Measurements from ENCODE around the gene TMEM95.

TMEM95 gene, protein sequence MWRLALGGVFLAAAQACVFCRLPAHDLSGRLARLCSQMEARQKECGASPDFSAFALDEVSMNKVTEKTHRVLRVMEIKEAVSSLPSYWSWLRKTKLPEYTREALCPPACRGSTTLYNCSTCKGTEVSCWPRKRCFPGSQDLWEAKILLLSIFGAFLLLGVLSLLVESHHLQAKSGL

DNA sequence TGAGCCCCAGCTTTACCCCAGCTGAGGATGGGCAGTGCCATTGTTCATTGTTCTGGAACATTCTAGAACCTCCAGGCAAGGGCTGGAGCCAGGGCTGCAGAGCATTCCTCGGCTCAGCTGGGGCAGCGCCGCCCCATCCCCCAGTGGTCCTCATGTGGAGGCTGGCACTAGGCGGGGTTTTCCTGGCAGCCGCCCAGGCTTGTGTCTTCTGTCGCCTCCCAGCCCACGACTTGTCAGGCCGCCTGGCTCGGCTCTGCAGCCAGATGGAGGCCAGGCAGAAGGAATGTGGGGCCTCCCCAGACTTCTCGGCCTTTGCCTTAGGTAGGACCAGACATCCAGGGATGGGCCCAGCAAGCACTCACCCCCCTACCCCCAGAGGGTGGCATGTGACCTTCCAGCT lies at the start of gene TMEM95:
TMEM95 (plus strand) TSS at position 104 of the 400 bp plus-strand sequence; CDS start at position 153, 49 bp downstream.
- peak within 1 kb of the TSS; percentile 86 for H3K4me3 ChIP-seq (ENCODE audit: low read length)
- DNase-seq (ENCODE audit: low read depth), result peak; percentile 53
- TF ChIP-seq, protein P1, sequence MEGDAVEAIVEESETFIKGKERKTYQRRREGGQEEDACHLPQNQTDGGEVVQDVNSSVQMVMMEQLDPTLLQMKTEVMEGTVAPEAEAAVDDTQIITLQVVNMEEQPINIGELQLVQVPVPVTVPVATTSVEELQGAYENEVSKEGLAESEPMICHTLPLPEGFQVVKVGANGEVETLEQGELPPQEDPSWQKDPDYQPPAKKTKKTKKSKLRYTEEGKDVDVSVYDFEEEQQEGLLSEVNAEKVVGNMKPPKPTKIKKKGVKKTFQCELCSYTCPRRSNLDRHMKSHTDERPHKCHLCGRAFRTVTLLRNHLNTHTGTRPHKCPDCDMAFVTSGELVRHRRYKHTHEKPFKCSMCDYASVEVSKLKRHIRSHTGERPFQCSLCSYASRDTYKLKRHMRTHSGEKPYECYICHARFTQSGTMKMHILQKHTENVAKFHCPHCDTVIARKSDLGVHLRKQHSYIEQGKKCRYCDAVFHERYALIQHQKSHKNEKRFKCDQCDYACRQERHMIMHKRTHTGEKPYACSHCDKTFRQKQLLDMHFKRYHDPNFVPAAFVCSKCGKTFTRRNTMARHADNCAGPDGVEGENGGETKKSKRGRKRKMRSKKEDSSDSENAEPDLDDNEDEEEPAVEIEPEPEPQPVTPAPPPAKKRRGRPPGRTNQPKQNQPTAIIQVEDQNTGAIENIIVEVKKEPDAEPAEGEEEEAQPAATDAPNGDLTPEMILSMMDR (conservative IDR thresholded peaks at IDR 0.05; ENCODE audit: low read length), result no peak

DNA sequence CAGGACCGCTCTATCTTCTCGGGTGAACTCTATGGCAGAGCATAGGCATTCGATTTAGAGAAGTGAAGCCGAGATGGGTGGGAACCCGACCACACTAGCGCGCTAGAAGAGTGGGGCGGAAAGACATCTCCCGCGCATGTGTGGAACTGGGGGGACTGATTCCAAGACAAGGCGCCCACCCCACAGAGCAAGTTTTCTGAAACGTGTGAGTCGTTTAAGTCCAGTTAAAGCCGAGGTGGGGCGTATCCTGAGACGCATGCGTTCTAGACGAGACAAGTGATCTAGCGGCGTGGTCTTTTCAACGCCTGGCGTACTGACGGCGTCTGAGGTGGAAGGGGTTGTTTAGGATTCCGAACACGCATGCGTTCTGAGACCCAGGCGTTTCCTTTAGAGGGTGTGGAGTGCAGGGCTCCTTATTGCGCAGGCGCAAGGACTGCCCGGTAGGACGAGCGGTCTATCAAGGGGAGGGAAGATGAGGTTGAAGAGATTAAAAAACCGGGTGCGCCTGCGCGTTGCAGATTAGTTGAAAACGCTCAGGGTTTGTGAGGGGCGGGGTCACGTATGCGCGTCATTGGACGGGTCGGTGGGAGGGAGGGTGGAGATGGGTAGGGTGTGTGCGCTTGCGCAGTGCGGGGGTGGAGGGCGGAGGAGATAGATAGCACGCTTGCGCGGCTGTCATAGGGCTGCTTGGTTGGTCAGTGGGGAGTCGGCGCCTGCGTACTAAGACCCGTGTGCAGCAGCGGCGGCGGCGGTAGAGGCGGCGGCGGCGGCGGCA lies 47.9 kb upstream of the TMEM95 start, which contains the start of gene EIF5A:
EIF5A (plus strand) TSS at position 718 of the 775 bp plus-strand sequence. CDS start 2,008 bp downstream, outside the sequence.
- peak; percentile 100 for DNase-seq (ENCODE audit: low read depth)
- peak within 1 kb of the TSS; percentile 93 for H3K4me3 ChIP-seq (ENCODE audit: low read length)
- TF ChIP-seq, protein P1 (conservative IDR thresholded peaks at IDR 0.05; ENCODE audit: low read length), result no peak

DNA sequence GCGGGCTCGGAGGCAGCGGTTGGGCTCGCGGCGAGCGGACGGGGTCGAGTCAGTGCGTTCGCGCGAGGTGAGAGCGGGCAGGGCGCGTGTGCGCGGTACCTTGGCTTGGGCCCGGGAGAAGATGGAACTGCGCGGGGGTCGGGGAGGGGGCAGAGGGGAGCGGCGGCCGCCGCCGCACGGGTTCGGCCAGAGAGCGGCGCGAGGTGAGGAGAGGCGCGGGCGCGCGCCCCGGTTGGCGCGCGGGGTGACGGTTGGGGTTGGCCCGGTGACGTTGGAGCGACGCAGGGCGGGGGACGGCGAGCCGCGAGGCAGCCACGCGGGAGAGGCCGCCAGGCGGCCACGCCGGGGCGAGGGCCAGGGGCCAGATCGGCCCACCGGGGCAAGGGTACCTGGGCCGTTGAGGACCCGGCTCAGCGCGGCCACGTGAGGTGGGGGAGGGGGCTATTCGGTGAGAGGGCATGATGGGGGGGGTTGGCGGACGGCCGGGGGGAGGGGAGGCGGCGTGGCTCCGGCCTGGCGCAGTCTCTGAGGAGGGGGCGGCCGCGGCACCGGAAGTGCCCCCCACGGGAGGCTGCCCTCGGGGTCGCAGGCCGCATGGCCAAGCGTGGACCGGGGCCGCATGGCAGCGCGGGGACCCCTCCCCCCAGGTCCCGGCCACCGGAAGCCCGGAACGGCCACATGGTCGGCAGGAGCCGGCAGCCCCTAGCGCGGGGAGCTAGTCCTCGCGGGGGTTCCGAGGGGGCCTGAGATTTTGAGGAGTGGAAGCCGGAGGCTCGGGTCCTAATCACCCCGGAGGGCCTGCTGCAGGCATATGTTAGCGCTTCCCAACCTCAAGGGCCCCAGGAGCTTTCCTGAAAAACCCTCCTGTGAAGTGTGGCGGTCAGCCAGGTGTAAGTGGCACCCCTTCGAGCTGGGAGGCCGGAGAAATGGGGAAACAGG lies 47.0 kb upstream of the TMEM95 start:
- peak; percentile 39 for DNase-seq (ENCODE audit: low read depth)
- peak overlapping the region; percentile 93 for H3K4me3 ChIP-seq (ENCODE audit: low read length)
- TF ChIP-seq, protein P1 (conservative IDR thresholded peaks at IDR 0.05; ENCODE audit: low read length), result no peak

DNA sequence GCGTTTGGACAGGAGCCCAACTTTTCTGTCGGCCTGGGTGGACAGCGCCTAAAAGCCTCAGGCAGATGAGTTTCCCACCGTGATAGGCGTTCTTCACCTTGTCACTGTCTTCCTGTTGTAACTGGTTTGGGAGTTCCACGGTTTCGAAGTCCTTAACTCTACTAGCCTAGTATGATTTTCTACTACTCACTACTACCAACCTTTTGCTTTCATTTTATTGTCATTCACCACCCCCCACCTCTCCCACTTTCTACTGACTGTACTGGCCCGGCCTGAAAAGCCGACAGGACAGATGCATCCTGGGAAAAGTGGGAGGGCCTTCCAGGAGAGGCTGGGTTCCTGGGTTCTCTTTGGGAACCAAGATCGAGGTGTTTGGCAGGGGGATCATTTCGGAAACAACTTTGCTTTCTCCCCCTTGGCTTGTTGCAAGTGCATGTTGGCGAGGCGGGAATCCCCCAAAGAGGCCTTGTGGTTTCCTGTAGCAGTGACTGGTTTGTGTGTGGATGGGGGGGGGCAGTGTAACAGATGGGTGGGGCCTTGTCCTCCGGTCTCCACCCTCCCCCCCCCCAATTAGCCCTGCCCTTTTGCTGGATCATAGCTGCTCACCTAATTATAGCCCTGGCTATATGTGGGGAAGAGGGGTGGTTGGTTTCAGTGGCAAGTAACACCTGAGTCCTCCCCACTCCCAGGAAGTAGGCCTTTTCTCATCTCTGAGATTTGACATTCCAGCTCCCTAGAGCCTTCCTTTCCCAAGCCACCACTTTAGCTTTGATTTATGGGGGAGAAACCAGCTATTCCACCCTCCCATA lies 46.1 kb upstream of the TMEM95 start:
- peak overlapping the region; percentile 93 for H3K4me3 ChIP-seq (ENCODE audit: low read length)
- TF ChIP-seq, protein P1 (conservative IDR thresholded peaks at IDR 0.05; ENCODE audit: low read length), result no peak
- peak; percentile 77 for DNase-seq (ENCODE audit: low read depth)

DNA sequence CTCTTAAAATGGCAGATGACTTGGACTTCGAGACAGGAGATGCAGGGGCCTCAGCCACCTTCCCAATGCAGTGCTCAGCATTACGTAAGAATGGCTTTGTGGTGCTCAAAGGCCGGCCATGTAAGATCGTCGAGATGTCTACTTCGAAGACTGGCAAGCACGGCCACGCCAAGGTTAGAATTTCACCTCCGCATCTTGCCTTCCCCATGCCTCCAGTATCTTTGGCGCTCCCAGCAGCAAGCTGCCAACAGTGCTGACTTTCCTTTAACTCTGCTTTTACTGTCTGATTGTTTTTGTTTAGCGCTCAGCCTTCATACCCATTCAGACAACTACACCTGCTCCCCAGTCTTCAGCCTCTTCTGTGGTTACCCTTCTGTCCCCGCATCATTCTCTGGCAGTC lies 45.3 kb upstream of the TMEM95 start:
- peak overlapping the region; percentile 93 for H3K4me3 ChIP-seq (ENCODE audit: low read length)
- DNase-seq (ENCODE audit: low read depth), result no peak

More for the DNA sequence above, 45.3 kb upstream of the TMEM95 start:
- TF ChIP-seq, protein P1 (conservative IDR thresholded peaks at IDR 0.05; ENCODE audit: low read length), result no peak
